HEK293 (cell line): ENCODE measurements around the gene POLD3.

Experiments used
- SALL2 ChIP-seq: fragments of 450-650 bp; formaldehyde crosslinking; IDR thresholded peaks from 2 replicates; pipeline ENCODE4 v1.5.0; 2017; ENCODE audit warnings: missing biosample characterization, mild to moderate bottlenecking, missing genetic modification characterization, borderline replicate concordance
- ZNF274 ChIP-seq, 2 experiments: fragments of 200-500 bp in 1 of 2; fragments of 450-650 bp in 1 of 2; sonication (Bioruptor generic) in 1 of 2; formaldehyde crosslinking in 1 of 2; IDR thresholded peaks; 2 replicates each; pipeline versions ENCODE4 v1.5.1 to v1.6.1; 2014 to 2016; ENCODE audit warnings: borderline replicate concordance in 1 of 2, inconsistent platforms in 1 of 2, low read length in 1 of 2, missing biosample characterization in 1 of 2, missing genetic modification characterization in 1 of 2
- ZNF585B ChIP-seq: fragments of 450-650 bp; formaldehyde crosslinking; IDR thresholded peaks from 2 replicates; pipeline ENCODE4 v1.5.1; 2016; ENCODE audit warnings: missing biosample characterization, missing genetic modification characterization
- TF ChIP-seq, protein P1 (sequence below): fragments of 450-650 bp; formaldehyde crosslinking; IDR thresholded peaks from 2 replicates; pipeline ENCODE4 v1.5.1; 2016; ENCODE audit warnings: missing biosample characterization, missing genetic modification characterization

DNA sequence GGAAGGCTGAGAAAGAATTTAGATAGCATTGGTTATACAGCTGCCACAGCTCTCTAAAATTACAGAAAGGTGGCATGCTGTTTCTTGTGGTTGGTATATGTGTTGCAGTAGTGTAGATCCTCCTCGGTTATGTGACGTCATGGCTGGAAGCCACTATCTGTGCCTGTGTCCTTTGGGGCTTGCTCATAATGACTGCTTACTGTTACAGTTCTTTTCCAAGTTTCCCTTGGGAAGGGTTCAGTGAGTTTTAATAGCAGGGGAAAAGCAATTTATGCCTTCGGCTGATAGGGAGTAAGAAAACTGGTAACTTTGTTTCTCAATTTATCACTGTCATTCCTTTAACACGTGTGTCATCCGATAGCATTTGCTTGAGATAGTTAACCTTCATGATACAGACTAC is 47.2 kb downstream of the POLD3 start:
- no peak for TF ChIP-seq ZNF585B
- TF ChIP-seq ZNF274 (IDR thresholded peaks at IDR 0.05; ENCODE audit: low read length): no peak
- no peak for TF ChIP-seq ZNF274 (tag by site-specific recombination; IDR thresholded peaks at IDR 0.05; ENCODE audit: borderline replicate concordance)
- TF ChIP-seq SALL2: no peak
- TF ChIP-seq, protein P1, sequence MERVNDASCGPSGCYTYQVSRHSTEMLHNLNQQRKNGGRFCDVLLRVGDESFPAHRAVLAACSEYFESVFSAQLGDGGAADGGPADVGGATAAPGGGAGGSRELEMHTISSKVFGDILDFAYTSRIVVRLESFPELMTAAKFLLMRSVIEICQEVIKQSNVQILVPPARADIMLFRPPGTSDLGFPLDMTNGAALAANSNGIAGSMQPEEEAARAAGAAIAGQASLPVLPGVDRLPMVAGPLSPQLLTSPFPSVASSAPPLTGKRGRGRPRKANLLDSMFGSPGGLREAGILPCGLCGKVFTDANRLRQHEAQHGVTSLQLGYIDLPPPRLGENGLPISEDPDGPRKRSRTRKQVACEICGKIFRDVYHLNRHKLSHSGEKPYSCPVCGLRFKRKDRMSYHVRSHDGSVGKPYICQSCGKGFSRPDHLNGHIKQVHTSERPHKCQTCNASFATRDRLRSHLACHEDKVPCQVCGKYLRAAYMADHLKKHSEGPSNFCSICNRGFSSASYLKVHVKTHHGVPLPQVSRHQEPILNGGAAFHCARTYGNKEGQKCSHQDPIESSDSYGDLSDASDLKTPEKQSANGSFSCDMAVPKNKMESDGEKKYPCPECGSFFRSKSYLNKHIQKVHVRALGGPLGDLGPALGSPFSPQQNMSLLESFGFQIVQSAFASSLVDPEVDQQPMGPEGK (tag by site-specific recombination): no peak
